ENCODE measurements around the gene STX18. TPM values are rescaled to one million over a fixed set of nuclear protein-coding genes. Genes with fewer than 3 reads are reported as not detected.

STX18 gene
- total RNA-seq, 1 donor from 2014 or later, result 17.2 TPM

DNA sequence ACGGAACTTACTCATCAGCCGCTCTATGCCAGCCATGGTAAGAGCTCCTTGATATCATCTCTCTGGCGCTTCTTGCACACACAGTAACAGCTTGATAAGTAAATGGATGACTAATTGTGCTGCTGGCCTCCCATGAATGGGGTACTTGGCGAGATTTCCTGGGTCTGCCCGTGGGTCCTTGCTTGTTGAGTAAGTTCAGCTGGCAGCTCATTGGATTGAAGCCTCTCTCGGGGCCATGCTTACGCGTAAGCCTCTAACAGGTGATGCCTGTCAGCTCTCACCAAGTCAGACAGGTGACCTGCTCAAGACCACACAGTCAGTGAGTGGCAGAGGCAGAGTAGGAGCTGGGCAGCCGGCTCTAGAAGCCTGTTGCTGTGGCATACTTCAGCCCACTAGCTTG lies 147.2 kb downstream of the STX18 start:
- intact Hi-C loops (cut with DNase I), result no loop called here
- DNase-seq (ENCODE audit: low spot score), result no peak

- intact Hi-C loops (cut with DNase I), result no loop called here
- DNase-seq (ENCODE audit: low spot score), result no peak
Observed at GRCh38 chr4:4392501-4393183, 149.2 kb downstream of the STX18 start.

- no peak for DNase-seq (ENCODE audit: low spot score)
- intact Hi-C loops (cut with DNase I), result no loop called here
Observed at GRCh38 chr4:4391866-4392265, 150.0 kb downstream of the STX18 start.

GRCh38 chr4:4390515-4391240 lies 151.2 kb downstream of the STX18 start:
- intact Hi-C loops (cut with DNase I), result no loop called here
- no peak for DNase-seq (ENCODE audit: low spot score)

DNA sequence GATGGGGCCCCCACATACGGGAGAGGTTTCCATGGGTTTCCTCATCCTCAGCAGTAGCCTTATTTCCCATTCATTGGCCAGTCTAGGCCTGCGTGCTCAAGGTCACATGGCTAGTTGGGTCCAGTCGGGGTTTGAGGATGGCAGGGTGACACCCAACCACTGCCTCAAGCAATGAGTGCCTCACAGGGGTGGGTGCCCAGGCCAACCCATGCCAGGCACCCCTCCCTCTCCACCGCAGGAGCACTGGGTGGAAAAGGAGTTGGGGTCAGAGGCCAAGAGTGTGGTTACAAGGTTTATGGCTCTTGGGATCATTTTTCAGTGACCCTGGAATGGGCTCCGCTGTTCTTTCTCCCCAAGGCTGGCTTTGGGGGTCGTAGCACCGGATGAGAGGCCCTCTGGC lies 151.8 kb downstream of the STX18 start:
- intact Hi-C loops (cut with DNase I), result no loop called here
- no peak for DNase-seq (ENCODE audit: low spot score)

DNA sequence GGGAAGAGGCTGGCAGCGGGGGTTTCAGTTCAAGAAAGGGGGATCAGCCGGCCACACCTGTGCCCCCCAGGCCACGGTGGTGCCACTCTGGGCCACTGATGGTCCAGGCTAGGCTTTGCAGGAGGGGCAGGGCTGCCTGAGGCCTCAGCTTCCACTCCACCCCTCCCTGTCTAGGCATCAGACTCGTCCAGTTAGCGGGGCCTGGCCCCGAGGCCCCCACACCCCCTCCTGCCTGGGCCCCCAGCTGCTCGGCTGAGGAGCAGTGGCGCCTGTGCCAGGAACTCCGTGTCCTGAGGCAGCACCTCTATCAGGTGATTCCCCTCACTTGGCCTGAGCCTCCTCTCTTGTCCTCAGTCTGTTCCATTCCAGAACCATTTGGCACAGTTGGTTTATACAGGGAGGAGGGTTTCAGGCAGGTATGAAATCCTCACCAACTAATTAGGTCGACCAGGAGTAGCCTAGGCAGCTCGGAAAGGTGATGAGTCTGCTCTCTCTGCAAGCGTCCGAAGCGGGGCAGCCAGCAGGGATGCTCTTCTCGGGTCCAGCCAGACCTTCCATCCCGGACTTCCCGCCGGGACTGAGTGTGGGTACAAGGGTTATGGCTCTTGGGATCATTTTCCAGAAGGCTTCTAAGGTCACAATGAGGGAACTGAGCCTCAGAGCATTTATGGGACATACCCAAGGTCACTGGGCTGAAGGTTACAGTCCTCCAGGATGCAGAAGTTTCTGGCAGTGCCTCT lies 152.8 kb downstream of the STX18 start:
- intact Hi-C loops (cut with DNase I), result no loop called here
- DNase-seq (ENCODE audit: low spot score), result no peak

- intact Hi-C loops (cut with DNase I), result no loop called here
- no peak for DNase-seq (ENCODE audit: low spot score)
Observed at GRCh38 chr4:4388311-4388790, 153.5 kb downstream of the STX18 start.

DNA sequence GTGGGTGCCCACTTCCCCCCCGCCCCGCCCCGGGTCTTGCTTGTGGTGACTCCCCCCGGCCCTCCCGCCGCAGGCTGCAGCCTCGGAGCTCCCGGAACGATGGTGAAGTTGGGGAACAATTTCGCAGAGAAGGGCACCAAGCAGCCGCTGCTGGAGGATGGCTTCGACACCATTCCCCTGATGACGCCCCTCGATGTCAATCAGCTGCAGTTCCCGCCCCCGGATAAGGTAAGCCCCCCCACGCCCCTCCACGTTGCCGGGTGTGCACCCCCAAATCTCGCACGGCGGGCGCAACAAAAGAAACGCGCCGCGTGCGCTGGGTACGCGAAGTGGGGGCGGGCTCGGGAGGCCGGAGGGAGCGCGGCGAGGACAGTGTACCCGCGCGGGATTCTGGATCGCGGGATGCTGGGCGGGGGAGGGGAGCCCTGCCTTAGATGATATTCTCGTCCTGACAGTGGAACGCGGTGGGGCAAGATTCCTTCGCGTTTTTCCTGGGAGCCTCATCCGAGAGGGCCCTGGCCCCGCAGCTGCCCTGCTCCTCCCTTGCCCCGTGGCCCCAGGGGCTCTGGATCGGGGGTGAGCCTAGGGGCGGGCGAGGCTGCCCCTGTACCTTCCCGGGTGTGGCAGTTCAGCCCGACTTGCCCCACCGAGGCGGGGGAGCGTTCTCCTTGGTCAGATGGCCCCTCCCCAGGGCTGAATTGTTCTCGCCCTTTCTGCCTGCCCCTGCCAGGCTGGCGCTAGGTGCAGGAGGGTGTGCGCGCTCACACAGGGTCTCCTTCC lies 154.1 kb downstream of the STX18 start:
- no peak for DNase-seq (ENCODE audit: low spot score)

GRCh38 chr4:4386736-4387392 lies 155.0 kb downstream of the STX18 start, which contains the start of gene NSG1:
Gene NSG1 (plus strand): TSS chr4:4387102. CDS start chr4:4387630, 528 bp downstream.
- no peak for DNase-seq (ENCODE audit: low spot score)
- intact Hi-C loops (cut with DNase I), result no loop called here

More for the DNA sequence above, 154.1 kb downstream of the STX18 start:
- intact Hi-C loops (cut with DNase I), result no loop called here

DNA sequence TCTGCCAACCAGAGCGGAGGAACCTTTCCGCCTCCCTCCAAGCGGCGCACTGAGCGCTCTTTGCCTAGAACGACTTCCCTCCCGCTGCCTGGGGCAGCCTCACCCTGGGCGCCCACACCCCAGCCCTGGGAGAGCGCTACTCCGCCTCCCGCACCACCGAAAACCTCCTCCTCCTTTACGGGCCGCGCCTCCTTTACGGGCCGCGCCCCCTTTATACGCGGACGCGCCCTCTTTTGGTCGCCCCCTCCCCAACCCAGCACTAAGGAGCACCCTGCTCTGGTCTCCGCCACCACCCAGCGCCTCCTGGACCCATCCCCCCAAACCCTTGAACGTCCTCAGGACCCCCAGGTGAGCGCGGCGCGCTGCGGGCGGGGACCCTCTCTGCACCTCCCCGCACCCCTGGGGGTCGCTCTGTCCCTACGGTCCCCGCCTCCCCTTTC lies 155.5 kb downstream of the STX18 start:
- intact Hi-C loops (cut with DNase I), result no loop called here
- no peak for DNase-seq (ENCODE audit: low spot score)

DNA sequence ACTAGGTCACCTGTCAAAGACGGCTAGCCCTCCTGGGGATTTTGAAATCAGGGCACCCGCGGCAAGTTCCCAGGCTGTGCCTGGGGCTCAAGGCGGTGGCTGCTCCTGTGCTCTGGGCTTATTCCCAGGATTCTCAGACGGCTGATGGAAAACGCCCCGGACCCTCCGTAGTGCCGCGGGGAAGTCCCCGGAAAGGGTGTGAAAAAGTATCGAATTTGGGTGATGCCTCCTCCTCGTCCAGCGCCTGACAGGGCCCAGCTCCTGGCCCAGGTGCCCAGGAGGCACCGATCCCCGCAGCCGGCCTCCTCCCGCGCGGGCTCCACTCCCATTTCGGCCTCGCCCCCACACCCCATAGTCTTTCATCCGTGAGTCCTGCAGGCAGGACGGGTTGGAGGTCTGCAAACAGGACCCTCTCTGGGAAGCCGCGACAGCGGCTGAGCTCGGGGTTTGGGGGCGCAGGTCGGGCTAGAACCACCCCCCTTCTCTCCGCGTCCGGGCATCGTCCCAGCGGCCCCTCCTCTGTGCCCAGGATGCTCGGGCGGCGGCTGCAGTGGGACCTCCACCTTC lies 156.0 kb downstream of the STX18 start:
- intact Hi-C loops (cut with DNase I), result no loop called here
- no peak for DNase-seq (ENCODE audit: low spot score)

GRCh38 chr4:4384837-4385236 lies 157.0 kb downstream of the STX18 start:
- intact Hi-C loops (cut with DNase I), result no loop called here
- no peak for DNase-seq (ENCODE audit: low spot score)

- DNase-seq (ENCODE audit: low spot score), result no peak
- intact Hi-C loops (cut with DNase I), result no loop called here
Observed at GRCh38 chr4:4383085-4383484, 158.8 kb downstream of the STX18 start.

- intact Hi-C loops (cut with DNase I), result no loop called here
Observed at GRCh38 chr4:4379540-4380087, 162.2 kb downstream of the STX18 start.

DNA sequence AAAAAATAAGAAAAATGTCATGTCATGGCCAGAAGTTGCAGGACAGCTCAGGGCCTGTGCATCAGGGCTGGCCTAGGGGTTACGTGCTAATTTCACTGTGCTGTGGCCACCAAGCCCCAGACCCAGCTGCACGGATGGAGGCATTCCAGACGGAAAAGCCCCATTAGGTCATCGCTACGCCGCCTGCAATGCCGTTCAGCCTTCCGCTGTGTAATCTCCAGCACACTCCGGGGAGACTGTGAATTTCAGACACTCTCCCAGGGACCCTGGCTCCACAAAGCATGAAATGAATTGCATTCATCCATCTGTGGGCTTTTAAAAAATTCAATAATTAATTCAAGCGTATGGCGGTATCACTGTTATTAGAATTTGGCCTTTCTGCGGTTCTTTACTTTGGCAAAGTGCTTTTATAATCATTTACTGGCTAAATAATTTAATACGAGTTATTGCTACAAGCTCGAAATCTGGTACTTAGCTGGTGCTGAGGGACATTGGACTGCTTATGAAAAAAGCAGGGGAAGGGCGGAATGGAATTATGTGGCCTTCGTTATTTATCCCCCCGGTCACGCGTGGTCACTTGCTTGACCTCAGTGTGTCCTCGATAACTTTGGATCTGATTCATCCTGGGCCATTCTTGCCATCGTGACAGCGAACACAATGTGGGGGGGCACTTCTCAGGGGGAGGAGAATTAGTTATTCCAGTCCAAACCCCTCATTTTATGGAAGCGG lies 164.0 kb downstream of the STX18 start:
- intact Hi-C loops (cut with DNase I), result no loop called here
- DNase-seq (ENCODE audit: low spot score), result no peak

More at GRCh38 chr4:4379540-4380087, 162.2 kb downstream of the STX18 start:
- DNase-seq (ENCODE audit: low spot score), result no peak

DNA sequence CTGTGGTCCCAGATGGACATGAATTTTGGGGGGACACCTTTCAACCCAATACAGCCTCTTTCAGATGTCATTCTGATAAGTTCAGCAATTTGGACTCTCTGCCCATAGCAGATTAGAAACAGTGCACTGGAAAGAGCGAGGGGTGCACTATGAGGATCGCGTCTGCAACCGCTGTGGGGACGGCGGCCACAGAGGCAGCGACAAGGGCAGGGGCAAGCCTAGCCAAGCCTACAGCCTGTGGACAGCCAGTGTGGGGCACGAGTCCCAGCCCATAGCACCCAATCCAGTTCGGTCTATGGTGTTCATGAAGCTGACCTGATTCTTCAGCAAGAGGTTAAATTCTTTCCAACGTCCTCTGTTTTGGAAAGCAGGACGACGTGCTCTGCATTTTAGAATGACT lies 164.7 kb downstream of the STX18 start:
- DNase-seq (ENCODE audit: low spot score), result no peak
- intact Hi-C loops (cut with DNase I), result no loop called here

DNA sequence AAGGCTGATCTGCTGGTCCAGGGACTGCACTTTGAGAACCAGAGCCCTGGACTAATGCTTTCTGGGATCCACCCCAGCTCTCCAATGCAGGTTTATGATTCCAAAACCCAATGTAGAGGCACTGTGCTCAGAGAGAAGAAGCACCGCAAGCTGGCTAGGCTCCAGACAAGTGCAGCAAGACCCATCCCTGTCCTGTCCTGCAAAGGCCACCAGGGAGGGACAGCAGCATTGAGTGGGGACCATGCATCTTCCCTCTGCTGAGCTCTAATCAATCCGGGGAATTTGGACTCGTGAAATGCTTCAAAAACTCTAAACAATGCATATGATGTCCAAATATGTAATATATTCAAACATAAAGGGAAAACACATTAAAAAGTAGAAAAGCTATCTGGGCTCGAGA lies 165.8 kb downstream of the STX18 start:
- intact Hi-C loops (cut with DNase I), result no loop called here
- DNase-seq (ENCODE audit: low spot score), result no peak

Measured in cardiac septum (tissue), 1 donor.